ENCODE measurements around the gene MAMDC2.
"Not testable (repeated sequence)": the region's sequence is repeated elsewhere in the genome, so short reads cannot be mapped to it uniquely, and the experiment has no call there.

MAMDC2 gene

DNA sequence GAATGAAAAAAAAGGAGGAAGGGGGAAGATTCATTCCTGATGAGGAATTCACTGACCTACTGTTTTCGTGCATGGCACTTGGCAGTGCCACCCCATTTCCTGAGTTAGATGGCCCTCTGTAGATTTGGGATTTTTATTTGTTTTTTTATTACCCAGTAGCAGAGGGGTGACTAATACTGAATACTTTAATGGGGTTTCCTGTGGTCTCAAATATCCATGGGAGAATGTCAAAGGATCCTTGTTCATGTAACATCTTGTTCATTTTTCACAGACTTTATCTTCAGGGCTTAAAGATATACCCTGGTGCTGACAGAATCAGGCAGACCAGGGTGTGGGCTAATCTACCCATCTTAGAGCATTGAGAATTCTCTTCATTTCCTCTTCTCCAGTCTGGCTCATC lies 93.0 kb downstream of the MAMDC2 start:
- no peak for DNase-seq

DNA sequence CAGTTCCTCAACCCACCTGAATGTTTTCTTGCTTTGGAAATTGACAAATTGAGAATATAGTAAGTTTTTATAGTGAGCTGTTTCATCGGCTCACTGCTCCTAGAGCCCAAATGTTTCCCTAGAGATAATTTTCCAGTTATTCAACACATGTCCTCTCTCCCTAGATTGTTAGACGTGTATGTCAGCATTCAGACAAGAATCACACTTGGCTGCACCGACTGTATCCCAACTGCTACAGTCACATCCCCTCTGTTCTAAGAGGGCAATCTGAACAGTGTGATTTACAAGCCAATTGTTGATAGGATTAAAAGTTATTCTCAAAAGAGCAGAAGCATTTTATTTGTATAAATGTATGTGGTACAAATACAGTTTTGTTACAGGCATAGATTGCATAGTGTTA lies 93.9 kb downstream of the MAMDC2 start:
- DNase-seq = no peak

DNA sequence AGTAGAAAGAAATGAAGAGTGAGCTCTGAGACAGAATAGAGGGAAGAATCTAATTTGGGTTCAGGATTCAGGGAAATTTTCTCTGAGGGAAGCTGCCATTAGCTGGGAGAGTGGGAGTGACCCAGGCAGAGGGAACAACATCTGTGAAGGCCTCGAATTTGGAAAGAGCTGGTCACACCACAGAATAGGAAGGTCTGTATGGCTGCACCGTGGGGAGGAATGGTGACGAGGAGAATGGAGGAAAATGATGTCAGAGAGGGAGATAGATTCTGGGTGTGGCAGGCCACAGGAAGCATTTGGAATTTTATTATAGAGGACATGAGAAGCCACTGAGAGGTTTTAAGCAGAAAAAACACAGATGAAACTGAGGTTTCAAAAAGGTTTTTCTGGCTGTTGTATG lies 98.5 kb downstream of the MAMDC2 start:
- DNase-seq = no peak

DNA sequence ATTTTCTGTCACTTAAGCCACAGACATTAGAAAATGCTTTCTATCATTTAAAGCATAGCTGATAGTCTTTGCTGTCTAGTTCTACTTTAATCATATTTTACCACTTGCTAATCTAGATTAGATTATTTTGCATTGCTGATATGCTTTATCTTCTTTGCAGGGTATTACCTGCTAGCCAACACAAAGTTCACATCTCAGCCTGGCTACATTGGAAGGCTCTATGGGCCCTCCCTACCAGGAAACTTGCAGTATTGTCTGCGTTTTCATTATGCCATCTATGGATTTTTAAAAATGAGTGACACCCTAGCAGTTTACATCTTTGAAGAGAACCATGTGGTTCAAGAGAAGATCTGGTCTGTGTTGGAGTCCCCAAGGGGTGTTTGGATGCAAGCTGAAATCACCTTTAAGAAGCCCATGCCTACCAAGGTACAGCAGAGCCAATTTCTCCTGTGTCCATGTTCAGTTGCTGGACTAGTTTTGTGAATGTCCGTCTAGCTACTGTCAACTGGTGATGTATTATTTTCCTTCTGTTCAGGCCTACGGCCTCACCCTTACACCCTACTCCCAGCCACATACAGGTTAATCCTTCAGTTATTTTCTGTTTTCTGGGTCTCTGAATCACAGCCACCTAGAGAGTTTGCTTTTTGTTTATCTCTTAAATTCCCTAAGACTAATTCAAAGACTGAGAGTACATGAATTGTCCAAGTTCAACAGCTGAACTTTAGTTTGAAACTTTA lies 99.9 kb downstream of the MAMDC2 start:
- no peak for DNase-seq

DNA sequence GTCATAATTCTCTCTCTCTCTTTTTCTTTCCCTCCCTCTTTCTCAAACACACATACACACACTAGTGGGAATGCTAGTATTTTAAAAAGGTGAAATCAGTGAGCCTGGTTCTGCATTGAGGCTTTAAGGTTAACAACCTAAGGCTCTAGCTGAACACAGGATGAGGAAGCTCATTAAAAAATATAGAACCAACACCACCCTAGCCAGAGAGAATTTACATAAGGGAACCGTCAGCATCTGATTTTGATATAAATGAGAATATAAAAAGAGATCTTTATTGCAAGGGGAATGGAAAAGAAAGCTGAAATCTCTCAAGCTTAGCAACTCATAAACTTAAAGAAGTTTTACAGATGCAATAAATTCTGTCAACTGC lies 100.5 kb downstream of the MAMDC2 start:
- no peak for DNase-seq

DNA sequence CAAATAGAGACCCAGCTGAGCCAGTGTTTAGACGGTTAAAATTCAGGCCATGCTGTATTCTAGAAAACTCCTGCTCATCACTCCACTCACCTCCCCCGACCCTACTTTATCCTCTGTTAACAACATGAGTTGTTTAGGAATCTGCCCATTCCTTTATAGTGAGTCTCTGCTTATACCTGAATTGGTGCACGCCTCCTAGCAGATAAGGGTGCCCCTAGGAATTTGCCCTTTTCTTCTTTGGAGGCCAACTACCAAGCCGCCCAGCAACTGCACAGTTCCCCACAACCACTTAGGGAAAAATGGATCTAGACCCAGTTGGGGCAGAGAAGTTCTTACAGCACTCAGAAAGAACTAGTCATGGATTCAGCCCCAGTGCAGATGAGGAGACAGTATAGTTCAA lies 102.3 kb downstream of the MAMDC2 start:
- DNase-seq = no peak

DNA sequence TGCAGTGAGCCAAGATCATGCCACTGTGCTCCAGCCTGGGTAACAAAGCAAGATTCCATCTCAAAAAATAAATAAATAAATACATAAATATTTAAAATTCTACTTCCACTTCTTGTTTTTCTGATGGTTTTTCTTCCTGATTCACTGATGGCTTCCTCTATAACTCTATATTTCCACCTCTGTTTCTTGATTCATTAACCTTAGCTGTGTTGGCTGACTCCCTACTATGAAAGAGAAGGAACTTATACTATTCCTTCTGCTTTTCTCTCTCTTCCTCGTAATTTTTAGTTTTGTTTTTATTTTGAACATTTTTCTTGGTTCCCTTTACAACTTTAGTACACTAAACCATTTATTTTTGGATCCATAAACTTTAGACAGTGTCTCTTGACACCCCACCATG lies 103.5 kb downstream of the MAMDC2 start:
- no peak for DNase-seq

DNA sequence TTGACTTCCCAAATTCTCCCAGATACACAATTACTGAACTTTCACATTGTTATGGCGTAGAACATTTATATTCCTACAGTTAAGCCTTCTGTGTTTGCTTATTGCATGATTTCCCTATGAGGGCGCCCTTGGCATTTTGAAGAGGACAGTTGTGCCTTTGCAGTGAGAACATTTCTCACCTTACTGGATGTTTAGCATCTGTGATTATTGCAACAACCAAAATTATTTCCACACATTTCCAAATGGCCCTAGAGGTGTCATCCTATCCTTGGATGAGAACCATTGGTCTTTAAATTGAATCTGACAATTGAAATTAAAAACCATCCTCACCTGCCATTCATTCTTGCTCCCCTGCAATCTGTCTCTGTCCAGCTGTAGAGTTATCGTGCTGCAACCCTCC lies 104.0 kb downstream of the MAMDC2 start:
- no peak for DNase-seq

DNA sequence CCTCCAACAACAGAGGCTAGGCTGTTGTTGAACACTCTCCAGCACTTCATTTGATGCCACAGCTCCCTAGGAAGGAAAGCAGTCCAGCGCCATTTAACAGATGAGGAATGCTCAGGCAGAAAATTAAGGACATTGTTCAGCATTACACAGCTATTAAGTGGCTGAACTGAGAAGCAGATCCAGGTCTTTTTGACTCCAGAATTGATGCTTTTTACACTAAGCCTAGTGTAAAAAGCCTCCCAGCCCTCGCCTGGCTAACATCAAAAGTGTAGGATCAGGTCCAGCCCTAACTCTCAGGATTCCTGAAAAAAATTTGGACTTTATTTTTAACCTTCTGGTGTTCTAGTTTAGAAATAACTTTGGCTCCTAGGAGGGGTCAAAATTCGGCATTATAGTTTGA lies 108.7 kb downstream of the MAMDC2 start:
- no peak for DNase-seq

DNA sequence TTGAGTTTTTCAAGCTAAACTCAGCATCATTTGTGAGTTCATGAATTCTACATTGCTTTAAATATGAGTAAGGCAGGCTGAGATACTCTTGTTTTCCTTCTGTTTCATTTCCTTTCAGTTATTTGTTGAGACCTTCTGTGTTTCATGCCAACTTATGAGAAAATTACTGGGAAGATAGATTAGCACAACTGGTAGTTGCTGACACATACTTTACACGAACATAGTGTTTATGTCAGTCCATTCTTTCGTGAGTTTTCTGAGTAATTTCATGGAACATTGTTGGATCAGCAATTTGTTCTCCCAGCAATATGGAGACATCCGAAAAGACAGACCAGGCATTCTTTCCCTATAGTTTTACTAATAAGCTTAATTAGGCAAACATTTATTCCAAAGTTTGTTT lies 113.1 kb downstream of the MAMDC2 start:
- DNase-seq = no peak

DNA sequence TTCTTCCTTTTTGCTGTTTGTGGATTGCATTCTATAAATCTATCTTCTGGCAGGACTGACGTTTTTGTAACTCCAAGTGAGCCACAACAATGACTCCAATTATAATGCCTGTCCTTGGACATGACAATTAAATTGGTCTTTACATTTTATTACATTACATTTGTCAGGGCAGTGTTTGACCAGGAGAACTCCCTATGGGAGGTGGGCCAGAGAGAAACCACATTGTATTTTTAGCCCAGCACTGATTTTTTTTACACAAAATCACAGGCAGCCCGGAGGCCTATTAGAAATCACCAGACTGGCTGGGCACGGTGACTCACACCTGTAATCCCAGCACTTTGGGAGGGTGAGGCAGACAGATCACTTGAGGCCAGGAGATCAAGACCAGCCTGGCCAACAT lies 116.0 kb downstream of the MAMDC2 start:
- no peak for DNase-seq

DNA sequence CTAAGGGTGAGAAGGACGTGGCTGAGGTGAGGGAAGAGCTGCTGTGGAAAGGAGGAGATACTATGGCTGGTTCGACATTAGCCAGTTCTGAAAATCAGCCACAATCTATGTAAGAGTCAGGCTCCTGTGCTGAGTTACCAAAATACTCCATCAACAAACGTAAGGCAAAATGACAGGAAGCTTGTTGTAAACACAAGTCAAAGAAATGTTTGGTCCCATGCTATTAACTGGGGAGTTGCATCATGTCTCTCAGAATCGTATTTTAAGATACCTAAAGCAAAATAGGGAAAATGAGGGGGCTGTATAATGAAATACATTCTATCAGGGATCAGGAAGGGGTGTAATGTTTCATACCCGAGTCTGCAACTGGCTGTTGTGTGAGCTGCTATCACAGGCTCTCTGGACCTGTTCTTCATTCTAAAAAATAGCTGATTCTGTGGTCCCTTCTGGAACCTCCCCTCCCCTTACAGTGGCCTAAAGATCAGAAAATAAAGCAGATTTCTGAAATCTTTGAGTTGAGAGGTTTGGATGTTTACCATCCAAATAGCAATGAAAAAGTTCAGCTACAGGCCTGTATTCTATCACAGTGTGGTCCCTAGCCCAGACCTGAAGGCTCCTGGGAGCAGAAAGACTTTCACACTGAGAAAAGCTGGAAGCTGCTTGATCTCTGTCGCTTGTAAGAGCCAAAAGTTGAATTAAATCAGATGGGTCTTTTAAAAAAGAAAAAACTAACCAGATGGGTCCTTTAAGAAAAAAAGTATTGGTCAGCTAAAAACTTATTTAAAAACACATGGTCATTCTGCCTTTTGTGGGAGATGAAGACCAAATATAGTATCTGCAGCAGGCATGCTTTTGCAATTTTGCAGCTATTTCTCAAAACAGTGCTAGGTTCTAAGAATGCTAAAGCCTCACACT lies 117.3 kb downstream of the MAMDC2 start:
- DNase-seq = no peak

DNA sequence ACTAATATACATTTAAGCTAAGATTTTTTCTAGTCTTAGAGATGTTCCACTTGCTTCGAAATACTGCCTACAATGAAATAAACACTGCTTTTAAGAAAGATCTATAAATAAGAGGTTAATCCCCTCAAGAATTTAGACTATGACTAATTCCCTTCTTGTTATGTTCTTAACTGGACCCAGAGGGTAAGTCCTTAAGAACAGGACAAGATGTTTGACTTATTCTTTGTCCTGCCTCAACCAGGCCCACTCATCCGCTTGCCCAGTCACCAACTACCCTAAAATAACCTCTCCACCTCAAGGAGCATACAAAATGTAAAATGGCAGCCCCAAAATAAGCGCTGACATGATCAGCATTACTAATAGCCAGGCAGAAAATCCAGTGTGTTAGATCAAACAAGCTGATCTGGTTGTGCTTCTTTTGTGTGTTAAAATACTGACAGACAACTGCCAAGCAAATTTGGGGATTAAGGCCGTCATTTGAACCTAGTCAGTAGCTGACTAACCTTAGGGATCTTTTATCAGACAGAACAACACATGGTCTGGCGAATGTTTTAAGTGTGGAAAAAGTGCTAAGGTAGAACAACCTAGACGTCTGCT lies 121.5 kb downstream of the MAMDC2 start:
- DNase-seq = no peak

DNA sequence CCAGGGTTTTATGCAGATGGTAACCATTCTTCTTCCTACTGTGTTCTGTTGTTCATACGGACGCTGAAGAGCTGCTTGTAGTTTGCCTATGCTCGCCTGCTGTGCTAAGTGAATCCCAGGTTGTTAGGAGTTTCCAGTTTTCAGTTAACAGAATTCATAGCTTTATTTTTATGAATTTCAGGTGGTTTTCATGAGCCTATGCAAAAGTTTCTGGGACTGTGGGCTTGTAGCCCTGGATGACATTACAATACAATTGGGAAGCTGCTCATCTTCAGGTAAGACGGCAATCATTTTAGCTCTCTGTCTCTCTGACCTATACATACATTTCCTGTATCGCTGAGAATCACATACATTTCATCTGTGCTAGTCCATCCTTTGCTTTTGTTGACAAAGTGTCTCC lies 124.9 kb downstream of the MAMDC2 start:
- DNase-seq = peak in 1 of 14 donors; percentile 49

DNA sequence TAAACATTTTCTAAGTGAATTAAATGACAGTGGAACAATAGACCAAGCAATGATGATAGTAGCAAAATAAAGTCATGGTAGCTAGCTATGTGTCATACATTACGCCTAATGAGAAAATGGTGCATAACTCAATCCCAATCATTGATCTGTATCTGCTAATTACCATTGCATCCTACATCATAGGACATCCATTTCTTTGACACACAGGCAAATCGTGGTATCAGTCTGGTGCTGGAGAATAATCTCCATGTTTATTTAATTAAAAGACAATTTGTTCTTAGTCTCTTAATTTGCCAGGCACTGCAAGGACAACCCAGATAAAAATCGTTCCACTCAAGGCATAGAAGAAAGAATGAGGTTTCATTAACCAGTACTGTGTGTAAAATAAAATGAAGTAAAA lies 125.6 kb downstream of the MAMDC2 start:
- DNase-seq = no peak

DNA sequence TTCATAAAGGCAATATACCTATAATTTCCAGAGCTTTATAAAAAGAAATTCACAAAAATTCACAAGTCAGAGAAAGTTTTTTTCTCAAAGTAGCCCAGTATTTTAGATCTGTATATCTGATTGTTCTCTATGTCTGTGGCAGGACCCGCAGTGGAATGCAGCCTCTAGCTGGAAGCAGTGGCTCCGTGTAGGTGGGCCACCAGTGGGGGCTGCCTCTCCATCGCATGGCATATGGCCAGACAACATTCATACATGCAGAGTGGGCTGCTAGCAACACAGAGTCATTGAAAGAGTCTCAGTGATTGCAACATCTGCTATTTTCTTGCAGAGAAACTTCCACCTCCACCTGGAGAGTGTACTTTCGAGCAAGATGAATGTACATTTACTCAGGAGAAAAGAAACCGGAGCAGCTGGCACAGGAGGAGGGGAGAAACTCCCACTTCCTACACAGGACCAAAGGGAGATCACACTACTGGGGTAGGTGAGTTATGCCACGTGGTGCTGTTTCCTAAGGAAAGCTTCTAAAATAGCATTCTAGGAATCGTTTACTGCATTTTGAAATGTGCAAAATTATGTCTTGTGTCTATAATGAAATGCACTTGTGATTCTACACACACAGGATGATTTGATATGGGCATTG lies 126.6 kb downstream of the MAMDC2 start:
- DNase-seq = peak in 1 of 14 donors; percentile 6

DNA sequence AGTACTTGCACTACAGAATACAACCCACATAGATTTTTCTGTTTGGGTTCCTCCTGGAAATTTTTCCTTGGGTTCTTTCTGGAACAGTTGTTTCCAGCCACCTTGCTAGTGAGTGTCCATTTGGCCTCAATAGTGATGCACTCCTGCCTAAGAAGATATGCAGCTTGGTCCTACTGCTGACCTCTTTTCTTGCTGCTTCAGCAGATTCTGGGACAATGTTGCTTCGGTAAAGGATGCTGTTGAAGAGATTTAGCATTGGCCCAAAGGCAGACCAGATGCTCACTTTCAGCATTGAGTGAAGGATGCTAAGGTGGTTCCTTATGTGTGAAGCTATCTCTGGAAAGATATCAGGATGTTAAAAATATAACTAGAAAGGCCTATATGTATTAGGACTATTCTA lies 128.9 kb downstream of the MAMDC2 start:
- DNase-seq = no peak

DNA sequence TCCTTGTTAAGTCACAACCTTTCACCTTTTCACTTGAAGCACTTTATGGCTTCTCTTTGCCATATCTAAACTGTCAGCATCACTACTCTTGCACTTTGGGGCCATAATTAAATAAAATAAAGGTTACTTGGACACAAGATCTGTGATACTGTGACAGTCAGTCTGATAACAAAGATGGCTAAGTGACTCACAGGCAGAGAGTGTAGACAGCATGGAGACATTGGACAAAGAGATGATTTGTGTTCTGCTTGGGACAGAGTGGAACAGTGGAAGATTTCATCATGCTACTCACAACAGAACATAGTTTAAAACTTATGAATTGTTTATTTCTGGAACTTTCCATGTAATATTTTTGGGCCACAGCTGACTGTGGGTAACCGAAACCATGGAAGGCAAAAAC lies 133.5 kb downstream of the MAMDC2 start:
- no peak for DNase-seq

DNA sequence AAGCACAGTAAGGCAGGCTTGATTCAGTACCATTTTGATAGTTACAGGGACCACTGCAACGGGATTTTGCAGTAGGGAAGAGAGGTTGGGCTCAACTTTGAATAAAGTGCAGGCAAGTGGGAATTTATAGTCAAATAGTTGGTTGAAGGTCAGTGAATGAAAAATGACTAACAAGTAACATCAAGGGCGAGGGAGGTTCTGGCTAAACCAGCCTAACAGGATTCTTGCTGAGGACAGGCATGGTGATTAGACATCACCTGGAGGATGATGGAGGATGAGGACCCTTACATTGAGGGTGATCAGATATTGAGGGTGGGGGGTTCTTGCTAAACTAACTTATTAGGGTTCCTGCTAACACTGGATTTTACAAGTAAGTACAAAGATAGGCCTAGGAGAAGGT lies 149.1 kb downstream of the MAMDC2 start:
- DNase-seq = no peak

DNA sequence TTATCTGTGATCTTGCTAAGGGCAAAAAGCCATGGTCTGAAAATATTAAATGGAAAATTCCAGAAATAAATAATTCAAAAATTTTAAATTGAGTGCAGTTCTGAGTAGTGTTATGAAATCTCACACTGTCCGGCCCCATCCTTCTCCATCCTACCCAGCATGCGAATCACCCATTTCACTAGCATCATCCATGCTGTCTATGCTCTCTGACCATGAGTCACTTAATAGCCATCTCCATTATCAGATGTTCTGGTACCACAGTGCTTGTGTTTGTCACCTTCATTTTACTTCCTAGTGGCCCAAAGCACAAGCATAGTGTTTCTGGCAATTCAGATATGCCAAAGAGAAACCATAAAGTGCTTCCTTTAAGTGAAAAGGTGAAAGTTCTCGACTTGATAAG lies 151.8 kb downstream of the MAMDC2 start:
- DNase-seq = no peak

DNA sequence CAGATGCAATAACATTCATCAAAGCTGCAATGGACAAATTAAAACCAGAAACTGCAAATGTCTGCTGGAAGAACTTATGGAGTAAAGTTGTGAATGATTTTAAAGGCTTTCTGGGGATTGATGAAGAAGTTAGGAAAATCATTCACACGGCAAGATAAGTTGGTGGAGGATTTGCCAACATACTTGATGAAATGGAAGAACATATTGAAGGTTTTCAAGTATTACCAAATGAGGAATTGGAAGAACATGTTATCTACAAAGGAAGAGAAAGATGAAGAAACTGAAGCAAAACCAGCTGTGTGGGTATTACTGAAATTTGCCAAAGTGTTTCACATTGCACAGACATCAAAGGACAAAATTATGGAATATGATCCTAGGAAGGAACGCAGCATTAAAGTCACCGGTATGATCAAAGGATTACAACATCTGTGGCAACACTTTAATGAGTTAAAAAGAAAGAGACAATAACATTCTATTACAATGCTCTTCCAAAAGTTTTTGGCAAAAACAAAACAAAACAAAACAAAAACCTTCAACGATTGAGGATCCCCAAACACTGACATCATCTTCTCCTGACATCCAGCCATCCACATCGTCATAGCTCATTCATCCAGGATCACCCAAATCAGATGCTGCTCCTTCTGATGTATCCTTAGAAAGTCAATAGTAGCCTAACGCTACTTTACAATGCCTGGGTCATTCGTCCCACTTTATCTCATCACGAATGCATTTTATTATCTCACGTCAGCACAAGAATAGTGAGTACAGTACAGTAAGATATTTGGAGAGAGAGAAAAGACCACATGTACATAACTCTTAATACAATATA lies 153.8 kb downstream of the MAMDC2 start:
- DNase-seq = no peak

DNA sequence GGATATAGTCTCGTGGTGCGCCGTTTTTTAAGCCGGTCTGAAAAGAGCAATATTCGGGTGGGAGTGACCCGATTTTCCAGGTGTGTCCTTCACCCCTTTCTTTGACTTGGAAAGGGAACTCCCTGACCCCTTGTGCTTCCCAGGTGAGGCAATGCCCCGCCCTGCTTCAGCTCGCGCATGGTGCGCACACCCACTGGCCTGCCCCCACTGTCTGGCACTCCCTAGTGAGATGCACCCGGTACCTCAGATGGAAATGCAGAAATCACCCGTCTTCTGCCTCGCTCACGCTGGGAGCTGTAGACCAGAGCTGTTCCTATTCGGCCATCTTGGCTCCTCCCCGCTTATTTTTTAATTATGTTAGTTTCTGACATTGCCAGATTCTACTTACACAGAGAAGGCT lies 161.1 kb downstream of the MAMDC2 start:
- not testable (repeated sequence) for DNase-seq

Measured in C1 segment of cervical spinal cord (tissue), 14 donors.